D721Med (cell line): ENCODE data around the gene SCN9A.

Experiments used
- DNase-seq: peaks from one replicate; pipeline ENCODE4 v3.0.0; 2011; ENCODE audit warnings: low spot score; ENCODE audit not compliant: insufficient read length
- FAIRE-seq: peaks from 2 replicates; lab custom pipeline; 2011; peaks lifted over from hg19 to GRCh38; lab: Jason Lieb, UNC
- CTCF ChIP-seq: IDR thresholded peaks from 2 replicates; pipeline ENCODE4 v1.5.1; 2012; ENCODE audit warnings: mild to moderate bottlenecking, control low read depth; ENCODE audit not compliant: insufficient read depth; ENCODE audit errors: missing control alignments

Gene SCN9A

DNA sequence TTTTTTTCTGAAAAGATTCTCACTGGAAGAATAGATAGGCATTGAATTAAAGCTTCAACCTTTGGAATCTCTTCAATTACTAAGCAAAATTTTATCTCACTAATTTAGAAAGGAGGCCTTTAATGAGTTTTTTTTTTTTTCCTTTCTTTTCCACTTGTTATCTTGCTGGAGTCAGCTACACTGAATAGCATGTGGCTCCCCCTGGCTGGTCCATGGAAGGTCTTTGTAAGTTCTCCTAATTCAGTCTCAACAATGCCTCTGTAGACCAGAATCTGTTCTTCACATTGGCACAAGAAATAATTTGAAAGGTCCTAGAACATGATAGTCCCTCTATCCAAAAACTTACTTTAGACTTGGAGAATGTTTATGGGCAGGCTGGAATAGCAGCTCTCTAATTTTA, 223.7 kb downstream of the SCN9A start:
- no peak for FAIRE-seq
- no peak for TF ChIP-seq CTCF
- DNase-seq, result no peak

GRCh38 chr2:166148500-166149400, 227.0 kb downstream of the SCN9A start:
- TF ChIP-seq CTCF, result no peak
- DNase-seq, result no peak

GRCh38 chr2:166147883-166148282, 227.9 kb downstream of the SCN9A start:
- no peak for DNase-seq
- TF ChIP-seq CTCF, result no peak
- FAIRE-seq, result peak; percentile 71

More at GRCh38 chr2:166148500-166149400, 227.0 kb downstream of the SCN9A start:
- peak; percentile 84 for FAIRE-seq
